H1 (cell line): Measurements from ENCODE around the gene FIBIN. TPM values are rescaled to one million over a fixed set of nuclear protein-coding genes. Genes with fewer than 3 reads are reported as not detected.

Experiments used
- CTCF ChIA-PET: fragments of 300-600 bp; sonication (Branson Sonifier 250); formaldehyde crosslinking; loops from one replicate; lab custom pipeline; 2021; ENCODE audit not compliant: partially characterized antibody; lab: Charles Lee
- POLR2A ChIA-PET: fragments of 300-600 bp; sonication (Branson Sonifier 250); formaldehyde crosslinking; loops from one replicate; lab custom pipeline; 2021; ENCODE audit warnings: inconsistent platforms; ENCODE audit not compliant: partially characterized antibody; lab: Charles Lee
- DNase-seq, 2 experiments: peaks; one replicate each; pipeline versions ENCODE4 v3.0.0 to v3.0.0-alpha.2; 2010 to 2022; ENCODE audit warnings: low spot score in 2 of 2, low read depth in 1 of 2, mixed read lengths in 1 of 2
- FAIRE-seq: peaks from 2 replicates; lab custom pipeline; 2011; peaks lifted over from hg19 to GRCh38; lab: Jason Lieb, UNC
- H2AFZ ChIP-seq: 2 replicates; pipeline ENCODE4 v1.8.1; 2012; ENCODE audit warnings: low read length, inconsistent platforms
- H2AK5ac ChIP-seq: 2 replicates; pipeline ENCODE4 v1.6.1; 2013; ENCODE audit warnings: low read depth, low read length
- H2BK120ac ChIP-seq: replicated peaks from 2 replicates; pipeline ENCODE3; 2013; ENCODE audit warnings: low read depth, low read length, inconsistent platforms
- H2BK12ac ChIP-seq: 2 replicates; pipeline ENCODE4 v1.6.1; 2013; ENCODE audit warnings: low read depth, low read length
- H2BK15ac ChIP-seq: 2 replicates; pipeline ENCODE4 v1.6.1; 2013; ENCODE audit warnings: low read length
- H2BK20ac ChIP-seq: 2 replicates; pipeline ENCODE4 v1.6.1; 2013; ENCODE audit warnings: low read length
- H2BK5ac ChIP-seq: 2 replicates; pipeline ENCODE4 v1.6.1; 2013; ENCODE audit warnings: low read depth, low read length
- H3K14ac ChIP-seq: 2 replicates; pipeline ENCODE4 v1.6.1; 2013; ENCODE audit warnings: inconsistent platforms; ENCODE audit not compliant: insufficient read length
- H3K18ac ChIP-seq: 2 replicates; pipeline ENCODE4 v1.6.1; 2013; ENCODE audit warnings: low read length; ENCODE audit errors: extremely low read depth
- H3K23ac ChIP-seq: 2 replicates; pipeline ENCODE4 v1.6.1; 2013; ENCODE audit warnings: inconsistent platforms; ENCODE audit not compliant: insufficient read length
- H3K23me2 ChIP-seq: 2 replicates; pipeline ENCODE4 v1.6.1; 2013; ENCODE audit warnings: low read depth, low read length
- H3K27ac ChIP-seq: 2 replicates; pipeline ENCODE4 v1.6.1; 2011; ENCODE audit warnings: low read depth, low read length, inconsistent platforms
- H3K27me3 ChIP-seq, 4 experiments: replicated peaks in 1 of 4; 1 replicate in 1 of 4; 2 replicates in 3 of 4; pipeline versions ENCODE4 v1.6.1 to v1.8.1; 2011 to 2013; ENCODE audit warnings: low read length in 3 of 4, mild to moderate bottlenecking in 3 of 4, inconsistent platforms in 2 of 4, mixed read lengths in 2 of 4, moderate library complexity in 1 of 4; ENCODE audit not compliant: control insufficient read depth in 3 of 4, insufficient read depth in 3 of 4; ENCODE audit errors: extremely low read depth in 1 of 4
- H3K36me3 ChIP-seq, 4 experiments: 2 replicates each; pipeline versions ENCODE4 v1.6.1 to v1.8.1; 2011 to 2013; ENCODE audit warnings: mild to moderate bottlenecking in 4 of 4, low read length in 3 of 4, moderate library complexity in 2 of 4, control low read depth in 1 of 4, inconsistent platforms in 1 of 4; ENCODE audit not compliant: insufficient read depth in 4 of 4, control insufficient read depth in 2 of 4
- H3K4ac ChIP-seq: replicated peaks from 2 replicates; pipeline ENCODE3; 2013; ENCODE audit warnings: low read length, low read depth, mixed read lengths, inconsistent platforms; ENCODE audit not compliant: insufficient read length
- H3K4me1 ChIP-seq, 4 experiments: replicated peaks in 1 of 4; 1 replicate in 1 of 4; 2 replicates in 3 of 4; pipeline versions ENCODE4 v1.6.1 to v1.8.1; 2011 to 2013; ENCODE audit warnings: low read length in 3 of 4, inconsistent platforms in 2 of 4, mixed read lengths in 1 of 4; ENCODE audit not compliant: insufficient read depth in 4 of 4, control insufficient read depth in 3 of 4
- H3K4me2 ChIP-seq, 2 experiments: 2 replicates each; pipeline versions ENCODE4 v1.6.1 to v1.8.1; 2011 to 2013; ENCODE audit warnings: low read depth in 2 of 2, low read length in 2 of 2, control low read depth in 1 of 2, inconsistent platforms in 1 of 2, mild to moderate bottlenecking in 1 of 2; ENCODE audit not compliant: insufficient read depth in 1 of 2
- H3K4me3 ChIP-seq, 4 experiments: fragments of 200-600, 300-600 bp in 1 of 4; sonication (generic), shearing (Covaris generic), sonication (Bioruptor Twin) in 1 of 4; 2 replicates each; pipeline versions ENCODE4 v1.5.1 to v1.8.1; 2011 to 2016; ENCODE audit warnings: low read length in 4 of 4, low read depth in 3 of 4, control low read depth in 2 of 4, inconsistent platforms in 2 of 4, mild to moderate bottlenecking in 2 of 4, mixed read lengths in 1 of 4, moderate library complexity in 1 of 4; ENCODE audit not compliant: insufficient read depth in 2 of 4; ENCODE audit errors: extremely low read depth in 1 of 4
- H3K56ac ChIP-seq: replicated peaks from 2 replicates; pipeline ENCODE3; 2013; ENCODE audit warnings: low read depth, mild to moderate bottlenecking, mixed read lengths, low read length, inconsistent platforms; ENCODE audit not compliant: insufficient read length
- H3K79me1 ChIP-seq: 2 replicates; pipeline ENCODE4 v1.6.1; 2013; ENCODE audit warnings: low read depth, low read length, control low read depth
- H3K79me2 ChIP-seq, 2 experiments: 2 replicates each; pipeline versions ENCODE4 v1.6.1 to v1.8.1; 2012 to 2013; ENCODE audit warnings: low read length in 2 of 2, mild to moderate bottlenecking in 2 of 2, inconsistent platforms in 1 of 2; ENCODE audit not compliant: insufficient read depth in 2 of 2, control insufficient read depth in 1 of 2
- H3K9ac ChIP-seq, 4 experiments: replicated peaks in 1 of 4; 1 replicate in 1 of 4; 2 replicates in 3 of 4; pipeline versions ENCODE4 v1.6.1 to v1.8.1; 2011 to 2013; ENCODE audit warnings: low read depth in 3 of 4, low read length in 3 of 4, control low read depth in 2 of 4, mild to moderate bottlenecking in 2 of 4, moderate library complexity in 2 of 4, inconsistent platforms in 1 of 4; ENCODE audit errors: extremely low read depth in 1 of 4
- H3K9me3 ChIP-seq, 2 experiments: 2 replicates each; pipeline versions ENCODE4 v1.6.1 to v1.8.1; 2012 to 2013; ENCODE audit warnings: mild to moderate bottlenecking in 2 of 2, moderate library complexity in 2 of 2, control low read depth in 1 of 2, inconsistent platforms in 1 of 2, low read depth in 1 of 2, low read length in 1 of 2, mixed read lengths in 1 of 2; ENCODE audit not compliant: insufficient read depth in 2 of 2
- H4K20me1 ChIP-seq, 2 experiments: replicated peaks in 1 of 2; 2 replicates each; pipeline versions ENCODE3 to v1.8.1; 2011 to 2013; ENCODE audit warnings: inconsistent platforms in 2 of 2, low read length in 2 of 2, mild to moderate bottlenecking in 1 of 2; ENCODE audit not compliant: insufficient read depth in 2 of 2, control insufficient read depth in 1 of 2
- H4K5ac ChIP-seq: 2 replicates; pipeline ENCODE4 v1.6.1; 2013; ENCODE audit warnings: low read length, low read depth, mixed read lengths, inconsistent platforms; ENCODE audit not compliant: insufficient read length
- H4K8ac ChIP-seq: 2 replicates; pipeline ENCODE4 v1.8.0; 2013; ENCODE audit warnings: mild to moderate bottlenecking, moderate library complexity, low read length, inconsistent platforms; ENCODE audit not compliant: insufficient read depth; ENCODE audit errors: extremely low read depth
- H4K91ac ChIP-seq: replicated peaks from 2 replicates; pipeline ENCODE3; 2013; ENCODE audit warnings: low read length, mixed read lengths, inconsistent platforms; ENCODE audit not compliant: insufficient read length
- CBX5 ChIP-seq: fragments of 300-800, 300-1000 bp; sonication (generic); IDR thresholded peaks from 2 replicates; pipeline ENCODE4 v1.7.1; 2016; ENCODE audit warnings: antibody characterized with exemption, low read length, low read depth
- CHD2 ChIP-seq: IDR thresholded peaks from 2 replicates; pipeline ENCODE4 v1.6.1; 2012; ENCODE audit warnings: low read length, improper control_type of control experiment
- FOSL1 ChIP-seq: IDR thresholded peaks from 2 replicates; pipeline ENCODE4 v1.6.1; 2011; ENCODE audit warnings: mild to moderate bottlenecking, low read depth, low read length, moderate library complexity; ENCODE audit not compliant: insufficient read depth
- HDAC2 ChIP-seq, 2 experiments: fragments of 300-600 bp in 1 of 2; sonication (generic) in 1 of 2; IDR thresholded peaks; 2 replicates each; pipeline ENCODE4 v1.6.1; 2011 to 2012; ENCODE audit warnings: low read depth in 2 of 2, low read length in 2 of 2, mild to moderate bottlenecking in 2 of 2, moderate library complexity in 2 of 2, borderline replicate concordance in 1 of 2, inconsistent platforms in 1 of 2
- KDM1A ChIP-seq: fragments of 200-600, 300-600 bp; sonication (generic); IDR thresholded peaks from 2 replicates; pipeline ENCODE4 v1.7.1; 2016; ENCODE audit warnings: mild to moderate bottlenecking, low read length, borderline replicate concordance
- KDM4A ChIP-seq: IDR thresholded peaks from one replicate; pipeline ENCODE4 v1.7.1; 2012; ENCODE audit warnings: low read depth, mild to moderate bottlenecking, moderate library complexity, low read length, inconsistent platforms; ENCODE audit not compliant: severe bottlenecking
- RAD21 ChIP-seq, 2 experiments: IDR thresholded peaks in 1 of 2; conservative IDR thresholded peaks in 1 of 2; 2 replicates each; pipeline ENCODE4 v1.6.1; 2011; ENCODE audit warnings: low read depth in 2 of 2, low read length in 2 of 2, improper control_type of control experiment in 1 of 2, inconsistent platforms in 1 of 2, mild to moderate bottlenecking in 1 of 2, moderate library complexity in 1 of 2
- SP2 ChIP-seq: IDR thresholded peaks from 2 replicates; pipeline ENCODE4 v1.6.1; 2012; ENCODE audit warnings: mild to moderate bottlenecking, low read length, inconsistent platforms
- SP4 ChIP-seq: IDR thresholded peaks from 2 replicates; pipeline ENCODE4 v1.6.1; 2012; ENCODE audit warnings: low read length, inconsistent platforms
- TAF7 ChIP-seq: optimal IDR thresholded peaks from 2 replicates; pipeline ENCODE3; 2011; ENCODE audit warnings: low read depth, mild to moderate bottlenecking, inconsistent platforms, low read length, moderate library complexity, borderline replicate concordance
- USF2 ChIP-seq: IDR thresholded peaks from 2 replicates; pipeline ENCODE4 v1.6.1; 2011; ENCODE audit warnings: low read length, improper control_type of control experiment
- WGBS, 2 experiments: shearing (Covaris generic) in 1 of 2; methylation state at CpG; one replicate each; pipeline versions ENCODE4 v1.1.6 to v1.1.7; 2013 to 2015; ENCODE audit warnings: low lambda C conversion rate in 2 of 2, mixed read lengths in 2 of 2, inconsistent platforms in 1 of 2, low coverage in 1 of 2, missing lambda C conversion rate in 1 of 2; ENCODE audit not compliant: insufficient replicate concordance in 2 of 2, insufficient coverage in 1 of 2, insufficient read length in 1 of 2; ENCODE audit errors: extremely low coverage in 1 of 2, missing lambda C conversion rate in 1 of 2; 5-methylcytosine and 5-hydroxymethylcytosine counted together
- polyA plus RNA-seq, 7 experiments: library from polyadenylated mRNA; depleted of rRNA in 3 of 7; stranded (reverse) in 5 of 7; unstranded in 2 of 7; fragments of >200 nt in 5 of 7; fragments of 200-250 nt in 2 of 7; gene quantifications; 1 replicate in 5 of 7; 2 replicates in 1 of 7; 4 replicates in 1 of 7; pipeline versions ENCODE4 v1.2.1 to v1.2.3, GENCODE V29; 2011 to 2013; ENCODE audit warnings: missing spikeins in 2 of 7, mixed read lengths in 2 of 7
- total RNA-seq: library from RNA; stranded (reverse); fragmentation: NEBNext Ultra II Directional; extraction: Animal tissue kit (Norgen Biotek cat#: 25700); gene quantifications from 2 replicates; pipeline ENCODE4 v1.2.1, GENCODE V29; 2021

Gene FIBIN
- total and polyA plus RNA-seq, 2 of the 8 experiments (the other 6 are each of a cell fraction or from before 2014, with no cell fraction given), result 0.38 to 0.45 TPM

GRCh38 chr11:26944866-26945664 lies 48.8 kb upstream of the FIBIN start:
- no peaks in the 10 kb centered on the region for H3K4me1 ChIP-seq
- H3K23me2 ChIP-seq, result no peaks in the 10 kb centered on the region
- H3K9ac ChIP-seq, result no peak overlapping the region
- H2BK120ac ChIP-seq, result no peak overlapping the region
- no peak overlapping the region for H3K14ac ChIP-seq
- no peaks in the 10 kb centered on the region for H4K20me1 ChIP-seq
- no peak overlapping the region for H3K18ac ChIP-seq
- no peak overlapping the region for H2BK5ac ChIP-seq
- no peak overlapping the region for H4K5ac ChIP-seq
- H4K91ac ChIP-seq, result no peak overlapping the region
- ChIA-PET POLR2A (interaction anchor here (1.4 kb wide), 1 partner anchor 8 kb away, joined by 4 read pairs; no protein-coding TSS in a partner anchor), CTCF (no interaction called here)
- no peaks in the 10 kb centered on the region for H3K79me1 ChIP-seq
- 95% methylated on average over 3 of the region's 3 CpGs; no CpG with 5 or more reads in 1 of the 2 experiments for WGBS, 2 experiments
- no peak for DNase-seq
- H3K56ac ChIP-seq, result no peak overlapping the region
- no peak overlapping the region for H2AK5ac ChIP-seq
- no peaks in the 10 kb centered on the region for H3K9me3 ChIP-seq
- no peak overlapping the region for H3K27ac ChIP-seq
- H3K27me3 ChIP-seq, result no peaks in the 10 kb centered on the region
- FAIRE-seq, result no peak
- no peak overlapping the region for H2AFZ ChIP-seq
- no peak overlapping the region for H3K23ac ChIP-seq
- no peak overlapping the region for H3K4me2 ChIP-seq
- no peaks in the 10 kb centered on the region for H3K36me3 ChIP-seq
- H3K4ac ChIP-seq, result no peak overlapping the region
- no peak overlapping the region for H3K4me3 ChIP-seq
- no peak overlapping the region for H2BK20ac ChIP-seq
- no peaks in the 10 kb centered on the region for H3K79me2 ChIP-seq
- no peak overlapping the region for H2BK15ac ChIP-seq
- H4K8ac ChIP-seq, result no peak overlapping the region
- no peak overlapping the region for H2BK12ac ChIP-seq
- no peak for TF ChIP-seq TAF7
- TF ChIP-seq FOSL1, result no peak
- no peak for TF ChIP-seq HDAC2 (IDR thresholded peaks at IDR 0.05; ENCODE audit: borderline replicate concordance in 1 of 2, low read depth in 2 of 2, low read length in 2 of 2)
- no peak for TF ChIP-seq SP4
- no peak for TF ChIP-seq CBX5
- no peak for TF ChIP-seq CHD2
- no peak for TF ChIP-seq SP2
- no peak for TF ChIP-seq KDM1A
- no peak for TF ChIP-seq RAD21 (IDR thresholded peaks at IDR 0.05 in 1 of 2, conservative IDR thresholded peaks at IDR 0.05 in 1 of 2; ENCODE audit: low read depth in 2 of 2, low read length in 2 of 2)
- TF ChIP-seq USF2, result no peak
- TF ChIP-seq KDM4A, result no peak
